ENCODE results near the gene FBXL13. TPM values are rescaled to one million over a fixed set of nuclear protein-coding genes. Genes with fewer than 3 reads are reported as not detected.
"Not testable (repeated sequence)": the region's sequence is repeated elsewhere in the genome, so short reads cannot be mapped to it uniquely, and the experiment has no call there.

Gene FBXL13
- total RNA-seq, 2 donors from 2014 or later, result 4.2 to 5.6 TPM

DNA sequence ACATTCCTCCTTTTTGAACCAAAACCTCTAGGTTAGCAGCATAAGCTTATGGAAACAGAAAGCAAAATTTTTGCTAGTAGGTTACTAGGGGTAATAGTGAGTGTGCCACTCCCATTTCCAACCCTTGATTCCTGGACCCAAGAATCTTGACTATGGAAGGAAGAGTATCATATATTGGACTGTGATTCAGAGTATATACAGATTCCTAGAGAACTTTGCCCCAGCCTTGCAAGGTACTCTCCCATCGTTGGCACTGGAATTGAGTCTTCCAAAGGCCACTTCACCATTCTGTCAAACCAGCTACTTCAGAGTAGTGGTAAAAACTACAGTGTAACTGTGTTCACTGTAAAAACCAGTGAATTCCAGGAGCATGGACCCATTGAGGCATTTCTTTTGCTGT lies 92.4 kb downstream of the FBXL13 start:
- Histone ChIP-seq H3K36me3 (replicated peaks in 1 of 2; ENCODE audit: insufficient read depth in 1 of 2, low read depth in 2 of 2) (no peaks in the 10 kb centered on the region), H3K27me3 (no peaks in the 10 kb centered on the region), H3K9me3 (no peaks in the 10 kb centered on the region), H3K4me3 (no peak overlapping the region), H3K27ac (no peak overlapping the region), H3K4me1 (no peaks in the 10 kb centered on the region)
- ATAC-seq (no peak), DNase-seq (no peak)
- intact Hi-C loops (cut with DNase I), result no loop called here
- WGBS, 2 donors, result 64 to 78% methylated on average over 1 of the region's 1 CpG
- TF ChIP-seq, protein P1, sequence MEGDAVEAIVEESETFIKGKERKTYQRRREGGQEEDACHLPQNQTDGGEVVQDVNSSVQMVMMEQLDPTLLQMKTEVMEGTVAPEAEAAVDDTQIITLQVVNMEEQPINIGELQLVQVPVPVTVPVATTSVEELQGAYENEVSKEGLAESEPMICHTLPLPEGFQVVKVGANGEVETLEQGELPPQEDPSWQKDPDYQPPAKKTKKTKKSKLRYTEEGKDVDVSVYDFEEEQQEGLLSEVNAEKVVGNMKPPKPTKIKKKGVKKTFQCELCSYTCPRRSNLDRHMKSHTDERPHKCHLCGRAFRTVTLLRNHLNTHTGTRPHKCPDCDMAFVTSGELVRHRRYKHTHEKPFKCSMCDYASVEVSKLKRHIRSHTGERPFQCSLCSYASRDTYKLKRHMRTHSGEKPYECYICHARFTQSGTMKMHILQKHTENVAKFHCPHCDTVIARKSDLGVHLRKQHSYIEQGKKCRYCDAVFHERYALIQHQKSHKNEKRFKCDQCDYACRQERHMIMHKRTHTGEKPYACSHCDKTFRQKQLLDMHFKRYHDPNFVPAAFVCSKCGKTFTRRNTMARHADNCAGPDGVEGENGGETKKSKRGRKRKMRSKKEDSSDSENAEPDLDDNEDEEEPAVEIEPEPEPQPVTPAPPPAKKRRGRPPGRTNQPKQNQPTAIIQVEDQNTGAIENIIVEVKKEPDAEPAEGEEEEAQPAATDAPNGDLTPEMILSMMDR (IDR thresholded peaks at IDR 0.05), result no peak
- TF ChIP-seq POLR2A (IDR thresholded peaks at IDR 0.05), result no peak

DNA sequence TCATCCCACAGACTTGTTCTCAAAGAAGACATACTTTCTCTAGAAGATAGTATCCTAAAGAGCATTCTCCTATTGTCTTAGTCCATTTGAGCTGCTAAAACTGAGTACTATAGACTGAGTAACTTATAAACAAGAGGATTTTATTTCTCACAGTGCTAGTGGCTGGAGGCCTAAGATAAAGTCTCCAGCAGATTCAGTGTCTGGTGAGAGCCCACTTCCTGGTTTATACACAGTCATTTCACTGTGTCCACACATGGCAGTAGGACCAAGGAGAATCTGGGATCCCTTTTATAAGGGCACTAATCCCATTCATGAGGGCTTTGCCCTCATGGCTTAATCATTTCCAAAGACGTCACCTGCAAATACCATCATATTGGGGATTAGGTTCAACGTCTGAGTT lies 93.1 kb downstream of the FBXL13 start:
- ATAC-seq, result no peak
- no peaks in the 10 kb centered on the region for H3K9me3 ChIP-seq
- H3K36me3 ChIP-seq (replicated peaks in 1 of 2; ENCODE audit: insufficient read depth in 1 of 2, low read depth in 2 of 2), result no peaks in the 10 kb centered on the region
- intact Hi-C loops (cut with DNase I), result no loop called here
- TF ChIP-seq POLR2A (IDR thresholded peaks at IDR 0.05), result no peak
- TF ChIP-seq, protein P1 (IDR thresholded peaks at IDR 0.05), result no peak
- DNase-seq, result no peak
- no peak overlapping the region for H3K4me3 ChIP-seq
- no peaks in the 10 kb centered on the region for H3K4me1 ChIP-seq
- WGBS, 2 donors, result 73 to 100% methylated on average over 2 of the region's 2 CpGs
- H3K27ac ChIP-seq, result no peak overlapping the region
- H3K27me3 ChIP-seq, result no peaks in the 10 kb centered on the region

DNA sequence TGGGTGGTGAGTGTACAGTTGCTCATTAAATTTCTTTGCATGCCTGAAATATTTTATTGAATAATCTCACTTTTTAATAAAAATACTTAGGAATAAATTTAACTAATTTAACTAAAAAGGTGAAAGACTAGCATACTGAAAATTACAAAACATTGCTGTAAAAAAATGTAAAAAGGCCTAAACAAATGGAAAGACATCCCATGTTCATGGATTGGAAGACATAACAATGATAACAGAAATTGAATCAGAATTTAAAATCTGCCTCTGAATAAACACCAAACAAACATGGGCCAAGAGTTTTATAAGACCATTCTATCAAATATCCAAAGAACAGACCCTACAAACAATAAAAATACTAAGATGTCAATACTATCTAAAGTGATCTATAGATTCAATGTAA lies 94.9 kb downstream of the FBXL13 start:
- no peaks in the 10 kb centered on the region for H3K36me3 ChIP-seq (replicated peaks in 1 of 2; ENCODE audit: insufficient read depth in 1 of 2, low read depth in 2 of 2)
- DNase-seq, result no peak
- H3K27me3 ChIP-seq, result no peaks in the 10 kb centered on the region
- intact Hi-C loops (cut with DNase I), result no loop called here
- TF ChIP-seq, protein P1 (IDR thresholded peaks at IDR 0.05), result no peak
- no peak for TF ChIP-seq POLR2A (IDR thresholded peaks at IDR 0.05)
- ATAC-seq, result no peak
- H3K27ac ChIP-seq, result no peak overlapping the region
- no peaks in the 10 kb centered on the region for H3K4me1 ChIP-seq
- H3K9me3 ChIP-seq, result no peaks in the 10 kb centered on the region
- H3K4me3 ChIP-seq, result no peak overlapping the region

DNA sequence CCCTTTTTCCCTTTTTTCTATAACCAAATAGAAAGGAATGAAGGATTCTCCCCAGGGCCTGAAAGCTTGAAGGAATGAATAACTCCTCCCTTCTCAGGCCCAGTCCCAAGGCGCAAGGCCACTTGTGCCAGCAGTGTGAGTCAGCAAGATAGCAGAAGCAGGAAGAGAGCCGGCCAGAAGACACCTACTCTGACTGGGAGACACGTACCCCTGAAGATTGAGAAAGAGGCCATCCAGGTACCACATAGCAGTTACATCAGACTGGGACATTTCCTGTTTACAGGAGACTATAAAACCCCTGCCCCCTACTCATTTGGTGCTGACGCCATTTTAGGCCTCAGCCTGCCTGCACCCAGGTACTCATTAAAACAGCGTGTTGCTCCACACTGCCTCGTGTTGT lies 96.3 kb downstream of the FBXL13 start:
- DNase-seq (peak in 2 of 4 donors; percentile 21 to 82), ATAC-seq (no peak)
- intact Hi-C loops (cut with DNase I), result no loop called here
- Histone ChIP-seq H3K27ac (no peak overlapping the region), H3K9me3 (no peaks in the 10 kb centered on the region), H3K36me3 (replicated peaks in 1 of 2; ENCODE audit: insufficient read depth in 1 of 2, low read depth in 2 of 2) (no peaks in the 10 kb centered on the region), H3K4me1 (no peaks in the 10 kb centered on the region), H3K4me3 (no peak overlapping the region), H3K27me3 (no peaks in the 10 kb centered on the region)
- no peak for TF ChIP-seq POLR2A (IDR thresholded peaks at IDR 0.05)
- TF ChIP-seq, protein P1 (IDR thresholded peaks at IDR 0.05), result no peak
- WGBS, 2 donors, result 76 to 77% methylated on average over 6 of the region's 6 CpGs

DNA sequence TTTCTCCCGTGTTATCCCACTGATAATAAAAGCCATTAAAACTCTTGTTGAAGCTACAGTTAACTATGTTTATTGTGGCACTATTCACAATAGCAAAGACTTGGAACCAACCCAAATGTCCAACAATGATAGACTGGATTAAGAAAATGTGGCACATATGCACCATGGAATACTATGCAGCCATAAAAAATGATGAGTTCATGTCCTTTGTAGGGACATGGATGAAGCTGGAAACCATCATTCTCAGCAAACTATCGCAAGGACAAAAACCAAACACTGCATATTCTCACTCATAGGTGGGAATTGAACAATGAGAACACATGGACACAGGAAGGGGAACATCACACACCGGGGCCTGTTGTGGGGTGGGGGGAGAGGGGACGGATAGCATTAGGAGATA lies 97.0 kb downstream of the FBXL13 start:
- H3K4me1 ChIP-seq; H3K27me3 ChIP-seq; H3K36me3 ChIP-seq (replicated peaks in 1 of 2; ENCODE audit: insufficient read depth in 1 of 2, low read depth in 2 of 2); intact Hi-C loops (cut with DNase I); H3K9me3 ChIP-seq; H3K27ac ChIP-seq; H3K4me3 ChIP-seq; ATAC-seq; DNase-seq: not testable (repeated sequence)
- 82 to 94% methylated on average over 4 of the region's 4 CpGs for WGBS, 2 donors
